SK-N-SH (cell line): Measurements from ENCODE around the gene GPD2. TPM values are rescaled to one million over a fixed set of nuclear protein-coding genes. Genes with fewer than 3 reads are reported as not detected.
"Not testable (repeated sequence)": the region's sequence is repeated elsewhere in the genome, so short reads cannot be mapped to it uniquely, and the experiment has no call there.

ENCODE experiments used
- CTCF ChIA-PET: fragments of 300-600, 350-600 bp; formaldehyde crosslinking; extraction: SDS; loops from one replicate; lab custom pipeline; 2021; lab: Yijun Ruan, JAX
- POLR2A ChIA-PET: fragments of 350-600 bp; sonication (Branson Sonifier 250); formaldehyde crosslinking; extraction: SDS; loops from one replicate; lab custom pipeline; 2020; ENCODE audit warnings: antibody characterized with exemption, inconsistent platforms; lab: Yijun Ruan, JAX
- DNase-seq: peaks from one replicate; pipeline ENCODE4 v3.0.0; 2012
- H2AFZ ChIP-seq: fragments of 200-600 bp; sonication (generic); 2 replicates; pipeline ENCODE4 v1.8.1; 2016; ENCODE audit warnings: antibody characterized with exemption, mild to moderate bottlenecking, low read depth
- H3F3A ChIP-seq: fragments of 200-600 bp; sonication (generic); replicated peaks from 2 replicates; pipeline ENCODE3; 2016; ENCODE audit warnings: antibody characterized with exemption, mild to moderate bottlenecking; ENCODE audit not compliant: insufficient read depth
- H3K27ac ChIP-seq, 2 experiments: fragments of 200-500 bp in 1 of 2; fragments of 200-600 bp in 1 of 2; sonication (Bioruptor generic) in 1 of 2; sonication (generic), shearing (Covaris generic) in 1 of 2; 2 replicates each; pipeline versions ENCODE4 v1.5.1 to v1.6.1; 2014 to 2016; ENCODE audit warnings: low read depth in 2 of 2, inconsistent platforms in 1 of 2, low read length in 1 of 2, mild to moderate bottlenecking in 1 of 2, mixed read lengths in 1 of 2
- H3K27me3 ChIP-seq: fragments of 200-600 bp; sonication (generic), shearing (Covaris generic); 2 replicates; pipeline ENCODE4 v1.6.1; 2016; ENCODE audit warnings: mixed run types; ENCODE audit not compliant: insufficient read depth
- H3K36me3 ChIP-seq, 2 experiments: fragments of 200-500 bp in 1 of 2; fragments of 200-600 bp in 1 of 2; sonication (Bioruptor generic) in 1 of 2; sonication (generic) in 1 of 2; replicated peaks in 1 of 2; 2 replicates each; pipeline versions ENCODE3 to v1.5.1; 2014 to 2016; ENCODE audit warnings: low read length in 1 of 2, mild to moderate bottlenecking in 1 of 2; ENCODE audit not compliant: insufficient read depth in 2 of 2, control insufficient read depth in 1 of 2
- H3K4me1 ChIP-seq, 2 experiments: fragments of 200-500 bp in 1 of 2; fragments of 200-600 bp in 1 of 2; sonication (Bioruptor generic) in 1 of 2; sonication (generic), shearing (Covaris generic) in 1 of 2; 2 replicates each; pipeline versions ENCODE4 v1.5.1 to v1.6.1; 2014 to 2016; ENCODE audit warnings: low read depth in 1 of 2, low read length in 1 of 2, mixed run types in 1 of 2; ENCODE audit not compliant: insufficient read depth in 2 of 2, control insufficient read depth in 1 of 2
- H3K4me2 ChIP-seq: fragments of 200-600 bp; sonication (generic), shearing (Covaris generic); 2 replicates; pipeline ENCODE4 v1.6.1; 2017; ENCODE audit warnings: mixed run types
- H3K4me3 ChIP-seq, 2 experiments: fragments of 200-500 bp in 1 of 2; fragments of 200-600 bp in 1 of 2; sonication (Bioruptor generic) in 1 of 2; sonication (generic), shearing (Covaris generic) in 1 of 2; 2 replicates each; pipeline versions ENCODE4 v1.5.1 to v1.8.1; 2014 to 2016; ENCODE audit warnings: low read depth in 2 of 2, inconsistent platforms in 1 of 2, low read length in 1 of 2, mild to moderate bottlenecking in 1 of 2, mixed read lengths in 1 of 2, moderate library complexity in 1 of 2
- H3K79me2 ChIP-seq: fragments of 200-600 bp; sonication (generic); 2 replicates; pipeline ENCODE4 v1.8.1; 2017; ENCODE audit warnings: mild to moderate bottlenecking; ENCODE audit not compliant: insufficient read depth
- H3K9ac ChIP-seq: fragments of 200-600 bp; sonication (generic); 2 replicates; pipeline ENCODE4 v1.6.1; 2017; ENCODE audit warnings: mixed run types
- H3K9me2 ChIP-seq: fragments of 200-600 bp; sonication (generic); 2 replicates; pipeline ENCODE4 v1.6.1; 2017; ENCODE audit warnings: mixed run types
- H3K9me3 ChIP-seq: fragments of 200-600 bp; sonication (generic); 2 replicates; pipeline ENCODE4 v1.6.1; 2017; ENCODE audit warnings: mixed run types, mild to moderate bottlenecking, moderate library complexity
- H4K20me1 ChIP-seq: fragments of 200-600 bp; sonication (generic); 2 replicates; pipeline ENCODE4 v1.6.1; 2017; ENCODE audit warnings: mild to moderate bottlenecking, mixed run types; ENCODE audit not compliant: insufficient read depth
- CTCF ChIP-seq: fragments of 200-600 bp; sonication (generic); IDR thresholded peaks from 2 replicates; pipeline ENCODE4 v1.6.1; 2017; ENCODE audit warnings: antibody characterized with exemption, mild to moderate bottlenecking, moderate library complexity
- ELF1 ChIP-seq: IDR thresholded peaks from 2 replicates; pipeline ENCODE4 v1.4.0; 2012
- GABPA ChIP-seq: IDR thresholded peaks from 2 replicates; pipeline ENCODE4 v1.4.0; 2012; ENCODE audit warnings: low read depth, mild to moderate bottlenecking
- GATA2 ChIP-seq: sonication (generic); formaldehyde crosslinking; IDR thresholded peaks from 2 replicates; pipeline ENCODE4 v1.5.0; 2020; ENCODE audit warnings: mild to moderate bottlenecking, missing genetic modification reagents
- IRF3 ChIP-seq: fragments of 150-350 bp; IDR thresholded peaks from 2 replicates; pipeline ENCODE4 v1.6.1; 2016; ENCODE audit warnings: mild to moderate bottlenecking, low read depth, low read length
- JUND ChIP-seq: IDR thresholded peaks from 2 replicates; pipeline ENCODE4 v1.4.0; 2012
- MXI1 ChIP-seq: IDR thresholded peaks from 2 replicates; pipeline ENCODE4 v1.6.1; 2012; ENCODE audit warnings: mild to moderate bottlenecking, low read depth, low read length, improper control_type of control experiment
- NFIC ChIP-seq: IDR thresholded peaks from 2 replicates; pipeline ENCODE4 v1.4.0; 2012; ENCODE audit warnings: borderline replicate concordance
- NRF1 ChIP-seq: IDR thresholded peaks from 2 replicates; pipeline ENCODE4 v1.6.1; 2012; ENCODE audit warnings: low read depth, mild to moderate bottlenecking, low read length
- RCOR1 ChIP-seq: fragments of 150-350 bp; IDR thresholded peaks from 2 replicates; pipeline ENCODE4 v1.6.1; 2017; ENCODE audit warnings: antibody characterized with exemption, low read length
- REST ChIP-seq: IDR thresholded peaks from 2 replicates; pipeline ENCODE4 v1.6.1; 2012; ENCODE audit warnings: mild to moderate bottlenecking, low read depth, low read length, moderate library complexity
- SIN3A ChIP-seq: IDR thresholded peaks from 2 replicates; pipeline ENCODE4 v1.6.1; 2012; ENCODE audit warnings: low read depth, mild to moderate bottlenecking, low read length, moderate library complexity, borderline replicate concordance
- TEAD4 ChIP-seq: IDR thresholded peaks from 2 replicates; pipeline ENCODE4 v1.4.0; 2012; ENCODE audit warnings: mild to moderate bottlenecking, borderline replicate concordance; ENCODE audit not compliant: insufficient read depth
- WGBS: methylation state at CpG from one replicate; pipeline ENCODE4 v1.1.6; 2017; ENCODE audit warnings: low lambda C conversion rate; 5-methylcytosine and 5-hydroxymethylcytosine counted together
- polyA plus RNA-seq, 3 experiments: library from polyadenylated mRNA; depleted of rRNA; stranded (reverse); fragments of >200 nt; gene quantifications; 2 replicates each; pipeline ENCODE4 v1.2.3, GENCODE V29; 2012

Gene GPD2
- polyA plus RNA-seq, 1 of the 3 experiments (the other 2 are of a cell fraction) = 4.8 TPM

- H3K4me3 ChIP-seq, H4K20me1 ChIP-seq, CTCF ChIA-PET, H3K27ac ChIP-seq, H3F3A ChIP-seq, DNase-seq, H3K9me2 ChIP-seq, H3K27me3 ChIP-seq, POLR2A ChIA-PET, H3K4me1 ChIP-seq, H3K4me2 ChIP-seq, H3K36me3 ChIP-seq, H3K9me3 ChIP-seq, H3K9ac ChIP-seq, H2AFZ ChIP-seq, H3K79me2 ChIP-seq: not testable (repeated sequence)
- WGBS = 92% methylated on average over 5 of the region's 5 CpGs
These were observed 92.4 kb downstream of the GPD2 start for GRCh38 chr2:156528583-156528982.

GRCh38 chr2:156532989-156533388 is 96.8 kb downstream of the GPD2 start:
- ChIA-PET CTCF (no interaction called here), POLR2A (no interaction called here)
- H3F3A ChIP-seq = peaks cover 5% of the 10 kb centered on the region
- H3K4me2 ChIP-seq = no peak overlapping the region
- H3K9me3 ChIP-seq = no peaks in the 10 kb centered on the region
- no peak overlapping the region for H3K27ac ChIP-seq
- H3K9ac ChIP-seq = no peak overlapping the region
- H3K9me2 ChIP-seq = no peaks in the 10 kb centered on the region
- H3K4me3 ChIP-seq = no peak overlapping the region
- no peaks in the 10 kb centered on the region for H4K20me1 ChIP-seq
- peaks cover 4 to 6% of the 10 kb centered on the region in 2 experiments; a peak in 2 of 4 replicates for H3K4me1 ChIP-seq
- WGBS = 86% methylated on average over 2 of the region's 2 CpGs
- no peaks in the 10 kb centered on the region for H3K79me2 ChIP-seq
- no peak for DNase-seq
- TF ChIP-seq JUND (no peak), SIN3A (no peak), RCOR1 (no peak), IRF3 (no peak), MXI1 (no peak), NRF1 (no peak), GATA2 (CRISPR knock-in tag) (no peak), TEAD4 (no peak), REST (no peak), NFIC (no peak), CTCF (no peak), ELF1 (no peak), GABPA (no peak)
- TF ChIP-seq, all 33 proteins: peak for 0
- no peaks in the 10 kb centered on the region for H3K36me3 ChIP-seq
- H2AFZ ChIP-seq = no peak overlapping the region
- no peaks in the 10 kb centered on the region for H3K27me3 ChIP-seq
